Measurements from ENCODE around the gene GAS6.

GRCh38 chr13:113882267-113882630 is 18.4 kb upstream of the GAS6 start:
- no peak for TF ChIP-seq CTCF (IDR thresholded peaks at IDR 0.05; ENCODE audit: poor library complexity, severe bottlenecking)
- no peak for TF ChIP-seq REST (IDR thresholded peaks at IDR 0.05; ENCODE audit: borderline replicate concordance)
- TF ChIP-seq TAF1 (IDR thresholded peaks at IDR 0.05; ENCODE audit: low read depth), result no peak
